Activated CD4-positive, alpha-beta T cell treated with anti-CD3 and anti-CD28 coated beads for 1 hour (primary cell): Measurements from ENCODE around the gene PCBP3.

ENCODE experiments used
- DNase-seq: peaks from one replicate; pipeline ENCODE4 v3.0.0-alpha.2; 2020

PCBP3 gene

DNA sequence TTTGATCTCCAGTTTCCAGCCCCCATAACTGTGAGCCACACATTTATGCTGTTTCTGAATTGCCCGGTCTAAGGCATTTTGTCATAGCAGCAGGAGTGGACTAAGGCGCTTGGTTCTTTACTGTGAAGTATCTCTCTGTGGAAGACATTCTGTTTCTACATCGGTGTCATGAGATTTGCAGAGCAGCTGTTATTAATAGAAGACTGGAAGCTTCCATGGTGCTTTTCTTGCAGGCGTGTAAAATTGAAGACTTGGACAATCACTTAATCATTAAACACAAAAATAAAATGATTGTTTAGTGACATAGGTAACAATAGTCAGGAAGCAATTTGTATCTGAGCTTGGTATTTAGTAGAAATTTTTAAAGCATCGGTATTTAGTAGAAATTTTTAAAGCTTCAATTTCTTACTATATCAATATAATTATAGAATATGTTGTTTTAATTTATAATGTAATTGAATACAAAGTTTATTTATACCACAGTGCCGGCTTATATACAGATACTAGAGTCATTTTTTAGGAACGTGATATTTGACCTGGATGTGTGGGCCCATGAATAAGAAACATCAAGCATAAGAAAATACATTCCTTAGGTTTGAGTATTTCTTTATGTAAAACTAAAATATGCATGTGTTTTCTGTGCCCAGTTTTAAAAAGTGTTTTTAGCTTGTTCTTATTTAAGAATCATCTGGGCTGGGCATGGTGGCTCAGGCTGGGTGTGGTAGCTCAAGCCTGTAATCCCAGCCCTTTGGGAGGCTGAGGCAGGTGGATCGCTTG is 277.5 kb downstream of the PCBP3 start:
- DNase-seq: no peak

DNA sequence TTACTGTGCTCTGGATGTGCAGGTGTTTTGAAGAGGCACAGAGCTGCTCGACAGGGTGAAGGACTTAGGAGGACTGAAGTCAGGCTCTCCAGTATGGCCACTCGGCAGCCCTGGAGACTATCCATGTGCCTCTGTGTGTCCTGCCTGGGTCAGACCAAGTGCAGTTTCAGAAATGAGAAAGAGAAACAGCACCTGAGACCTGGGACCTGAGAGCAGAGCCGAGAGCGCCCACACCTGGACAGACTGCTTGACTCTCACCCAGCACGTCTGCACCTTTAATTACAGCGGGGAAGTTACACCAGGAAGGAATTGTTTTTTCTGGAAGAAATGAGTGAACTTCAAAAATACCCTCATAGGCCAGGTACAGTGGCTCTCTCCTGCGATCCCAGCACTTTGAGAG is 278.4 kb downstream of the PCBP3 start:
- no peak for DNase-seq

DNA sequence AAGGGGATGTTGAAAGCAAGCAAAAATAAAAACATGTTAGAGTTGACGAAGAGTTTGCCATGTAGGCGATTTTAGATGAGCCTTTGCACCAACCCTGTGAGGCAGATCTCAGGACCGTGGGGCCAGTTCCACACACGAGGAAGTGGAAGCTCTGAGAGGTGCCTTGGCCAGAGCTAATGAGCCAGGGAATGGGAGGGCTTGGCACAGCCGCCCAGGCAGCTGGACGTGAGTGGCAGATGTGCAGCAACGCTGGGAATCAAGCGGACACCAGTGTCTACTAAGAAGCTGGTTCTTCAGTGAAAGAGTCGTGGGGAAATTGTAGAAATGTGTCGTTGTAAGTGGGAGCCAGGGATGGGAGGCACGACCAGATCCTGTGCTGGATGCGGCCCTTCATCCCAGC is 279.1 kb downstream of the PCBP3 start:
- DNase-seq: no peak

DNA sequence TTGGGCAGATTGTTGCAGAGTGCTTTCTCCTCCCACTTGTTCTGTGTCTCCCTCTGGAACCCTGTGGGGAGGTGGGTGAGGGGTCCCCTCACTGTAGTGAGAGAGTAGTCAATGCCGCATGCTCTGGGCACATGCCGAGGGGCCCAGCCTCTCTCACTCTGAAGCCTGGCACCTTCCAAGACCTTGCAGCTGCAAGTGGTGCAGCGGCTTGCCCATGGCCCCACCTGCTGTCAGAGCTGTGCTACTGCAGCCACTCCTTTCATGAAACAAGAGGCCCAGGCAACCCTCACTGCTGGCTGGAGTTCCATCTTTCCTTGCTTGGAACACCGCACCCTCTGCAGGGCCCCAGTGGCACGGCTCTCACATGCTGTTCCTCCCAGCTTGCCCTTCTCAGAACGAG is 279.6 kb downstream of the PCBP3 start:
- DNase-seq: peak; percentile 47

DNA sequence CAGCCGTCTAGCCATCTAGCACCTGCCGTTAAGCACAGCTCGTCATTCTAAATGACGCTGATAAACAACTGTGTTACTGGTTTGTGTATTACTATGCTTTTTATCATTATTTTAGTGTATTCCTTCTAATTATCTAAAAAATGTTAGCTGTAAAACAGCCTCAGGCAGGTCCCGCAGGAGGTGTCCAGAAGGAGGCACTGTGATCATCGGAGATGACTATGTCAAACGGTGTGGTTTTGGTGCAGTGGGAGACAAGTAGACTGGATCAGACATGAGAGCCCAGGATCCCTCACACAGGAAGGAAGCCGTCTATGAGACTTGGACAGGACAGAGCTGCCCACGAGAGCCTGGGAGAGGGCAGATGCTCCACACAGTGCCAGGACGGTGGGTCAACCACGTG is 282.8 kb downstream of the PCBP3 start:
- no peak for DNase-seq

DNA sequence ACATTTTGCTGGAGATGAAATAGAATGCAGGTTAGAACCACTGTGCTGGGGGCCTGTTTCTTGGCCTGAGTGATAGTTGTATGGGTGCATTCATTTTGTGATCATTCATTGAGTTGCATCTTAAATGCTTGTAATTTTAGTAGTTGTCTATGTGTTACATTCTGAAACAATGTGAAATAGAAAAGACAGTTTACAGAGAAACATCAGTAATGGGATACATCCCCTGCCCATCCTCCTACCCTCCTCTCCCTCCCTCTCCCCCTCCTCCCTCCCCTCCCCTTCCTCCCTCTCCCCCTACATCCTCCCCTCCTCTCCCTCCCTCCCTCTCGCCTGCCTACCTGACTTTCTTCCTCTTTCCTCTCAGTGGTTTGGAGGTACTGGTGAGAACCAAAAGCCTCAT is 283.5 kb downstream of the PCBP3 start:
- DNase-seq: no peak

DNA sequence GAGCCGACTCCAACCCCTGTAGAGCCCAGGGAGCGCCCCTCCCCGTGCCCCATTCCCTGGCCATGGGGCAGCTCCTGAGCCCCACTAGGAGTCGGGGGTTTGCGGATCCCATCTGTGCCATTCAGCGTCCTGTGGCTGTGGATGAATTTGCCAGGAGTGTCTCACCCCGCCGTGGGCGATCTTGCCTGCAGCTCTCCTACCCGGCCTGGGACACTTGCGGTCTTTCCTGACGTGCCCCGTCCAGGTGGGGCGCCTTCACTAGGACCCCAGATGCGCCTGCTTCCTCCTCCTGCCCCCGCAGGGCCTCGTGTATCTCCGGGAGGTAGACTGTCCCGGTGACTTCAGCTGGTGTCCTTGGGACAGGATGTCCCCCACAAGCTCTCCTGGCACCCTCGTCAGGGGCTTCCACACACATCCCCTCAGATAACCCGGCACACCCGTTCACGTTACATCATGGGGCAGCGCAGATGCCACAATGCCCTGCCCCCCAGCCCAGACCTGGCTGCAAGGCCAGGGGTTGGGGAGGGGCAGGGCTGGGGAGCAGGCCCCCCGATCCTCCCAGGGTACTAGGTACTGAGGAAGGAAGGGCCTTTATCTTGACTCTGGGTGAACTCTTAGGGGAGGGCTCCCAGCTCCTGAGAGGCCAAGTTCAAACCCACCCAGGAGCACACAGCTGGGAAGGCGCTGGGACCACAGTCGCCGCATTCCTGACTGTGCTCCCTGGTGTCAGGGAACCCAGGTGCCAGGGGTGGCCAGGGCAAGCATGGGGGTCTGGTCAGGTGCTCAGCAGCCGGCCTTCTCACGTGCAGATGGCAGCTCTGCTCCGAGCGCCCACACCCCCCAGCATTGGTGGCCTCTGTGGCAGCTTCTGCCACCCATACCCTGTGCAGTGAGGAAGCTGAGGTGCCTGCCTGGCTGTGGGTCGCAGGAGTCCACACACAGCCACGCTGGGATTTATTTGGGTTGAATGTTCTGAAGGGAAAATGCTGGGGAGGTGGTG is 284.6 kb downstream of the PCBP3 start:
- no peak for DNase-seq

DNA sequence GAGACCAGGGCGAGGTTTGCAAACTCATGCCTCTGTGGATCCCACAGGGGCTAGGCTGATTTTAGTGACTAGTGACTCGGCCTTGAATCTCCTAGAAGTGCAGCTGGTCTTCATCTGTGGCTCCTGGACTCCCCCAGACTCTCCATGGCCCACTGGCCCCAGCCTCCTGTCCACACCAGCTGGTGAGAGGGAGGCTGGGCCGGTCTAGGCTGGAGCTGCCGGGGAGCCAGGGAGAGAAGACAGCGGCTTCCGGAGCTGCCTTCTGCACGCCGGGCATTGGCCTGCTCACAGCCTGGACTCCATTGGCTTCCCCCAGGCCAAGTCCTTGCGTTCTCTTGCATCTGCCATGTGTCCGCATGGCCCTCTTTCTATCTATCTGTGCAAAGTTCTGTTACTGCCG is 285.9 kb downstream of the PCBP3 start:
- DNase-seq: no peak

DNA sequence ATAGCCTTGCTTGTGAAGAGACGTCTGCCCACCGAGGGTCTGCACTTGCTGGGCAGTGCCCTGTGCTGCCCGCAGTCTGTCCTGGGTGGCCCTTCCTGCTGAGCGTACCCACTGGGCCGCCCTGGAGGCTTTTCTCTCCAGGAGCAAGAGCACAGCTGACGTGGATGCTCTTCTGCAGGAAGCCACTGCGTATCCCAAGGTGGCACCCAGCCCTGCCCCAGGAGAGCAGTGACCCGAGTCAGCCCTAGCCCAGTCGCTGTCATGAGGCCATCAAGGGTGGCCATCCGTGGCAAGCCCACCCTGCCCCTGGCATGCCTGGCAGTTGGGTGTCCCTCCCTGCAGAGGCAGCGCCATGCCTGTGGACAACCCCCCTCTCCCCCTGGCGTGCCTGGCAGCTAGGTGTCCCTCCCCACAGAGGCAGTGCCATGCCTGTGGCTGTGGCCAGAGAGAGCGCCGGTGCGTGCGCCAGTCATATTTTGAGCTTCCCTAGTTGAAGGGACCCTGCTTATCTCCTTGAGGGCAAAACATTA is 286.8 kb downstream of the PCBP3 start:
- no peak for DNase-seq

DNA sequence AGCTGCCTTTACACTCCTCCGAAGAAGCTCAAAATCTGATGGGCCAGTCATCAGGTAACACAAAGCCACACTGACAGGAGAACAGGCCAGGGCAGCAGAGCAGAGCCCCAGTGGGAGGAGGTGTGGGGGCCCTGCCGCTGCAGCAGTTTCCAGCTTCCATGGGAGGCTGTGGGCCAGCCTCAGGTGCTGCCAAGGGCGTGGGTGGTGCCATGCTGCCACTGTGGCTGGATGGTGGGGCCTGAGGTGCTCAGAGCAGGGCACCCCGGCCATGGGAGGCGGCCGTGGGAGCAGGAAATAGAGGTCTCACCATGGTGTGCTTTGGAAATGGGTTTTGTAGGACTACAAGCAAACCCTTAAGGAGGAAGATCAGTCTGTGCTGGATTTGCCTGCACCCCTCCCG is 287.3 kb downstream of the PCBP3 start:
- DNase-seq: no peak

DNA sequence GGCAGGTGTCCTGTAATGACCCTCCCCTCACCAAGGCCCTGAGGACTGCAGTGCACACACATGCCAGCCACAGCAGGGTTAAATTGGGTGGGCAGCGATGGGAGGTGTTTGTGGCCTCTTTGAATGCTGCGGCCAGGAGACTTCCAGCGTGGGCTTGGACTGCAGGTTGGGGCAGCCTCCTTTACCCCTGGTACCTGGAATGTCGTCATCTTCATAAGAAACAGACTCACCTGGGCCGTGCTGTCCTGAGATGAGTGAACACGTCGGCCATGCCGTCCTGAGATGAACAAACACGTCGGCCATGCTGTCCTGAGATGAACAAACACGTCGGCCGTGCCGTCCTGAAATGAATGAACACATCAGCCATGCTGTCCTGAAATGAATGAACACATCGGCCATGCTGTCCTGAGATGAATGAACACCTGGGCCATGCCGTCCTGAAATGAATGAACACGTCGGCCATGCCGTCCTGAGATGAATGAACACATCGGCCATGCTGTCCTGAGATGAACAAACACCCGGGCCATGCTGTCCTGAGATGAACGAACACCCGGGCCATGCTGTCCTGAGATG is 288.0 kb downstream of the PCBP3 start:
- no peak for DNase-seq

DNA sequence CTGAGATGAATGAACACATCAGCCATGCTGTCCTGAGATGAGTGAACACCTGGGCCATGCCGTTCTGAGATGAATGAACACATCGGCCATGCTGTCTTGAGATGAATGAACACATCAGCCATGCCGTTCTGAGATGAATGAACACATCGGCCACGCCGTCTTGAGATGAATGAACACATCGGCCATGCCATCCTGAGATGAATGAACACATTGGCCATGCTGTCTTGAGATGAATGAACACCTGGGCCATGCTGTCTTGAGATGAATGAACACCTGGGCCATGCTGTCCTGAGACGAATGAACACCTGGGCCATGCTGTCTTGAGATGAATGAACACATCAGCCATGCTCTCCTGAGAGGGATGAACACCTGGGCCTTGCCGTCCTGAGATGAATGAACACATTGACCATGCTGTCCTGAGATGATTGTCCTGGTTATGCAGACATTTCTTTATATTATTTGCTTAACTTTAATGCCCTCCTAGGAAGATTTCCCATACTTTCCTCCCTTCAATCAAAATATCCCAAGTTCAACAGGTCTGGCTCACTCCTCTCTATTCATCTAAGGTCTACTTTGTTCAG is 289.5 kb downstream of the PCBP3 start:
- DNase-seq: no peak

DNA sequence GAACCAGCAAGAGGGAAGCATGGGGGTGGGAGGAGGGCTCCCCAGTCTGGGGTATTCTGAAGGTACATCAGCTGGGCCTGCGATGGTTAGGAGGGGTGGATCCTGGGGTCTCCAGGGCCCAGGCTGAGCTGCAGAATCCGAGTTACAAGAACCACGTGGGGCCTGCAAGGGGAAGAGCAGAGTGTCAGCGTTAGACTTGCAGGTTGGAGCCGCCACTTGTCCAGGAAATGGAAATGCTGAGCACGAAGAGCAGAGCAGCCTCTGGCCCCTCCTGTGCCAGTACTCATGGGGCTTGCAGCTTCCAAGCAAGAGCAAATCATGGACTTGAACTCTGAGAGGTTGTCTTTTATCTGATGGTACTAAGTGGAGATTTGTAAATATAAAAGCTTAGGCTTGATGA is 290.6 kb downstream of the PCBP3 start:
- no peak for DNase-seq

DNA sequence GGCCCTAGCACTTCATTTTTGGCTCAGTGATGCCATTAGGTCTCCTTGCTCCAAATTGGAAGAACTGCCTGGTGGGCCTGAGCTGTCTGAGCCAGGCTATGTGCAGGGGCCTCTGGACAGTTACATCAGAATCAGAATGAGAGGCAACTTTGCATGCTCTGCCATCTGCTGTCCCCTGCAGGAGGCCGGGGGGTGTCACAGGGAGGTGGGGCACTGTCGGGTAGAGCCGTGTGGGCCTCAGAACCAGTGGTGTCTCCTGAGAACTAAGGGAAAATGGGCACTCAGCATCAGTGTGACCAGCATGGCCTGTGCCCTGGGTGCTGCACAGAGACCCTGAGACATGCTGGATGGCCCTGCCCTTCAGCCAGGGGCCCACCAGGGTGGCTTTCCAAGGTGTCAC is 291.0 kb downstream of the PCBP3 start:
- DNase-seq: no peak

DNA sequence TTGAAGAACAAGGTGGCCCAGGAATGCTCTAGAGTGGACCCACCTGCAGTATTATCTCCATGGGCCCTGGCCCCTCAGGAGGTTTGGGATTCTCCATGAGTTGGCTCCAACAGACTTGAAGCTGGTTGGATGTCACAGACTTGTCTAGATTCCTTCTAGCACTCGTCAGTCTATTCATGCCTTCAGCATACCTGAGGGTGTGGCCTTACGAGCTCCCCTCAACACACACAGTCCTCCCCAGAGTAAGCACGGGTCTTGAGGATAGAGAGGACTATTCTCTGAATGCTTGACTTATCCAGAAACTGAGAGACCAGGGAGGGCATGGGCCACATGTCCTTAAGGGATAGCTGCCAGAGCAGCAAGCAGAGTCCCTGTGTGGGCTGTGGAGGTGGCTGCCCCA is 292.1 kb downstream of the PCBP3 start:
- DNase-seq: no peak

DNA sequence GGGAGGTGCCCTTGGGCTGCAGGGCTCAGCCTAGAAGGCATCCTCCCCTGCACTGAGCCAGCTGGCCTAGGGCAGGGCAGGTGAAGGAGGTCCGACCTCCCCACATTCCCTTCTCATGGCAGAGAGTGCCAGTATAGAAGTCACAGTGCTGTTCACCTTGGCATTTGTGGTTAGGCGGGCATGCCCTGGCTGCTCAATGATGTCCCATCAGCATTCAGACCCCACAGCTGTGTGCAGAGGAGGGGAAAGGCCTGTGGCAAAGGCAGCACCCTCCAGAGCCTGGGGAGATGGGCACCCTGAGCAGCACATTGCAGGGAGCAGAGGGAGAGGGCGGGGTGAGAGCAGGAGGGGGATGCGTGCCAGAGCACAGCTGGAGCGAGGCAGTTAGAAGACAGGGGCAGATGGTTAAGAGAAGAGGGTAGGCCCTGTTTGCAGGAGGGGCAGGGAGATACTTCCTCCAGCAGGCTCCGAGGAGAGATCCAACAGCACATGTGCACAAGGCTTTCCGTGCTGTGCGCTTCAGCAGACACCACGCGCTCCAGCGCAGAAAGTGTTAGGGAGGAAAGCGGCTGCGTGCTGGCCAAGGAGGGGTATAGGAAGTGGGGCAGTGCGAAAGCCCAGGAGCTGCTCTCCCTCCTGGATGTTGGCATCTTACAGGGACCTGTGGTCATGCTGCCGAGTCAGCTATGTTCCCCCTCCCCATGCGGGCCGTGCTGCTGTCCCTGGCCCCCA is 294.4 kb downstream of the PCBP3 start:
- DNase-seq: no peak

DNA sequence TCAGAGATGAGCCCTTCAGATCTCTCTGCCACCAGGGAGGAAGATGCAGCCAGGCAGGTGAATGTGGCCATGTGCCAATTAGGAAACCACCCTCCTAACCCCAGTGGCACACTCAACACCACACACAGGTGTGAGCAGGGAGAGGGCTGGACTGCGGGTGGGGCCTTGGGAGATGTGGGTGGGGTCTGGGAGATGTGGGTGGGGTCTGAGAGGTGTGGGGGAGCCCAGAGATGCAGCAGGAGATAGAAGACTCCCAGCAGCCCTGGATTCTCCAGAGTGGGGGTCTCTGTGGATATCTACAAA is 294.9 kb downstream of the PCBP3 start:
- no peak for DNase-seq

DNA sequence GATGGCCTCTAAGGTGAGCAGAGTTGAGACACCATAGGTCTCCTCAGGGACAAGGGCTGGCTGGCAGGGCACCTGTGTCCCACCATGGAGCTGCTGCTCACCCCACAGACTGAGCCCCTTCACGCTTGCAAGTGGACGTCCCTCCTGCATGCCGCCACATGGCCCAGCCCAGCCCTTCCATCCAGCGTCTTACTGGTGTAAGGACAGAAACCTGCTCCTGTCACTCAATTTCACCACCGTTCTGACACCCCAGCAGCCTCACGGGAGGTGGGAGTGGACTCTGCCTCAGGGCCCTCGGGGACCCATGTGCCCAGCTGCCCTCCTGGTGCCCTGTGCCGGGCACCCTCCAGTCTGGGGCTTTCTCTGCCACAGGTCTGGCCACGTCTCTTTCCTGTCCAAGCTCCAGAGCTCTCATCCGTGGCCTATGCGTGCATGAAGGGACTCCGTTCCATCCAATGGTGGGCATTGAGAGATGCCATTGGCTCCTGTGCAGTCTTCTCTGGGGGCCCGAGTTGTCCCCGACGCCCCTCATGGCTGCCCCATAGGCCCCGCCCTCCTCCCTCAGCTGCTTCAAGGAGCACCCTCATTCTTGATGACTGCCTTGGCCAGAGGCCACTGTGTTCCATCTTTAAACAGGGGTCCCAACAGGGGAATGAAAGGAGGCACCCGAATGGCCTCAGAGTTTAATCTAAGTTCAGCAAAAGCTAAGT is 295.4 kb downstream of the PCBP3 start:
- DNase-seq: no peak

DNA sequence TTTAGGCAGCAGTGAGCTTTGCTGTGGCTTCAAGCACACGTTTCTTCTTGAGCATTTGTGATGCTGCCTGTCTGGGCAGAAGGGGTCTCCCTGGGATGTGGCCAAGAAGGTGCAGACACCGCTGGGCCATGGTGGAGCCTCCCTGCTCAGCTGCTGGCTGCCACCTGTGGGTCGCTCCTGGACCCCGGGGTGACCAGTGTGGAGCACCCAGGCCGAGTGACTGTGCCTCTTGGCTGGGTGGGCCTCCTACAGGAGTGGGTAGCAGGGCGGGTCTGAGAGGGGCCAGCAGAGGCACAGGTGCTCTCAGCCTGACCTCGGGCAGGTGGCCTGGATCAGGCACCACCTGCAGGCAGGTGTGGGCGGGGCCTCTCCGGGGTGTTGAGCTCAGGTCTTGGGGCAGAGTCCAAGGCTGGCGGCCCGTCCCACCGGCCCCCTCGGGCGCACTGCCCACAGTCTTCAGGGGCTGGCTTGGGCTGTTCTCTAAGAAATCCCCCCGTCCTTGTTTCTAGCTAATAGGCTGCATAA is 296.1 kb downstream of the PCBP3 start:
- no peak for DNase-seq

DNA sequence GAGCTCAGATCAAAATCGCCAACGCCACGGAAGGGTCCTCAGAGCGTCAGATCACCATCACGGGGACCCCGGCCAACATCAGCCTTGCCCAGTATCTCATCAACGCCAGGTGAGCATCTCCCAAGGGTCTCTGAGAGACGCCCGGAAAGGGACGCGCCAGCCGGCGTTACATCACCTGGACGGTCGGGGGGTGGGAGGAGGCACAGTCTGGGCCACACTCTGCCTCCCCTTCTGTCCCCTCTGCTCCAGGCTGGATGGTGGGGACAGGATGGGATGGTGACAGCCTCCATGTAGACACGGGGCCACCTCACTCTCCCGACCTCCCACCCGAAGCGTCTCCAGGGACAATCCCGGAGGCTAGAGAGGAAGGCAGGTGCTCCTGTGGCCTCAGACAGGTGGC is 296.6 kb downstream of the PCBP3 start:
- no peak for DNase-seq

DNA sequence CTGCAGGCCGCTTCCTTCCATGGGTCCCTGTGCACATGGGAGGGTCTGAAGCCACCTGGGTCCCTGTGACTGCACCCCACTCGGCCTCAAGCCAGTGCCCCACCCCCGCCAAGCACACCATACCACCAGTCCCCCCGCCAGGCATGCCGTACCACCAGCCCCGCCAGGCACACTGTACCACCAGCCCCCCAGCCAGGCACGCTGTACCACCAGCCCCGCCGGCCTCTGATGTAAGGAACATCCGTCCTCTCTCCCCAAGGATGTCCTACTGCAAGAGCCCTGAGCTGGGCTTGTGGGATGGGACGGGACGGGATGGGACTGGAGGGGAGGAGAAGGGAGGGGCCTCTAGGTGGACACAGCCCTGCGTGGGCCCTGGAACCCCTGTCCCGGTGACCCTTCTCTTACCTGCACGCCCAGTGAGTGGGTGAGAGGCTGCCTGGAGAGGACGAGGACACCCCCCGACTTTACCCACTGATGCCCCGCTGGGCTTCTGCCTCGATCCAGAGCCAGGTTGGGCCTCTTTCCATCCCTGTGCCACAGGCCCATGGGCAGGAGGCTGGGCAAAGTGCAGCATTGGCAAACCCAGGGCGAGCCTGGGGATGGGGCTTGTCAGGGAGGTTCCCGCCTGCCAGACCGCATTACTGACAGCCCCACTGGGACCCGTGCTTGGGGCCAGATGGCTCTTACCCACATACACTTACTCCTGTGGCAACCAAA is 297.3 kb downstream of the PCBP3 start:
- no peak for DNase-seq
